GM21515 (cell line): ENCODE measurements around the gene DYNC1I1.

Experiments used
- ATAC-seq: cut with Tn5 transposase; IDR thresholded peaks from one replicate; pipeline ENCODE4 v1.9.1; 2021; ENCODE audit not compliant: unreplicated experiment

The DYNC1I1 gene

GRCh38 chr7:95955748-95956147 is 183.4 kb downstream of the DYNC1I1 start:
- no peak for ATAC-seq

GRCh38 chr7:95957510-95957909 is 185.2 kb downstream of the DYNC1I1 start:
- no peak for ATAC-seq

GRCh38 chr7:95960706-95961244 is 188.4 kb downstream of the DYNC1I1 start:
- ATAC-seq = no peak

GRCh38 chr7:95963446-95963990 is 191.2 kb downstream of the DYNC1I1 start:
- ATAC-seq = no peak

- no peak for ATAC-seq
Observed at GRCh38 chr7:95971716-95972115, 199.4 kb downstream of the DYNC1I1 start.

GRCh38 chr7:95972523-95972922 is 200.2 kb downstream of the DYNC1I1 start:
- no peak for ATAC-seq

GRCh38 chr7:95974108-95974507 is 201.8 kb downstream of the DYNC1I1 start:
- ATAC-seq = no peak

- ATAC-seq = no peak
Observed at GRCh38 chr7:95976369-95977060, 204.2 kb downstream of the DYNC1I1 start.

- ATAC-seq = no peak
Observed at GRCh38 chr7:95977994-95978393, 205.6 kb downstream of the DYNC1I1 start.

- no peak for ATAC-seq
Observed at GRCh38 chr7:95980167-95980566, 207.8 kb downstream of the DYNC1I1 start.

- no peak for ATAC-seq
Observed at GRCh38 chr7:95980706-95981105, 208.4 kb downstream of the DYNC1I1 start.

GRCh38 chr7:95986178-95986764 is 213.9 kb downstream of the DYNC1I1 start:
- ATAC-seq = no peak

GRCh38 chr7:95989301-95989700 is 216.9 kb downstream of the DYNC1I1 start:
- no peak for ATAC-seq

- no peak for ATAC-seq
Observed at GRCh38 chr7:95993380-95993779, 221.0 kb downstream of the DYNC1I1 start.

- ATAC-seq = no peak
Observed at GRCh38 chr7:95996174-95996573, 223.8 kb downstream of the DYNC1I1 start.

GRCh38 chr7:95996886-95997285 is 224.5 kb downstream of the DYNC1I1 start:
- no peak for ATAC-seq

- no peak for ATAC-seq
Observed at GRCh38 chr7:95997632-95998031, 225.3 kb downstream of the DYNC1I1 start.

- no peak for ATAC-seq
Observed at GRCh38 chr7:95999481-95999880, 227.1 kb downstream of the DYNC1I1 start.

GRCh38 chr7:96004578-96004977 is 232.2 kb downstream of the DYNC1I1 start:
- ATAC-seq = no peak

- no peak for ATAC-seq
Observed at GRCh38 chr7:96005271-96005670, 232.9 kb downstream of the DYNC1I1 start.

- no peak for ATAC-seq
Observed at GRCh38 chr7:96009148-96009547, 236.8 kb downstream of the DYNC1I1 start.

GRCh38 chr7:96013836-96014235 is 241.5 kb downstream of the DYNC1I1 start:
- ATAC-seq = no peak
